Lower leg skin (tissue), 3 donors: ENCODE measurements around the gene TPM1.

Experiments used
- POLR2A ChIP-seq, 2 donors: fragments of 450-650 bp; IDR thresholded peaks; one replicate each; pipeline ENCODE4 v1.6.1; 2016 to 2017; ENCODE audit warnings: antibody characterized with exemption in 2 of 2, mild to moderate bottlenecking in 1 of 2, moderate library complexity in 1 of 2
- TF ChIP-seq, protein P1 (sequence below), 3 donors: fragments of 450-650 bp; IDR thresholded peaks; one replicate each; pipeline ENCODE4 v1.5.1; 2016; ENCODE audit warnings: antibody characterized with exemption in 3 of 3, mild to moderate bottlenecking in 3 of 3, moderate library complexity in 2 of 3

DNA sequence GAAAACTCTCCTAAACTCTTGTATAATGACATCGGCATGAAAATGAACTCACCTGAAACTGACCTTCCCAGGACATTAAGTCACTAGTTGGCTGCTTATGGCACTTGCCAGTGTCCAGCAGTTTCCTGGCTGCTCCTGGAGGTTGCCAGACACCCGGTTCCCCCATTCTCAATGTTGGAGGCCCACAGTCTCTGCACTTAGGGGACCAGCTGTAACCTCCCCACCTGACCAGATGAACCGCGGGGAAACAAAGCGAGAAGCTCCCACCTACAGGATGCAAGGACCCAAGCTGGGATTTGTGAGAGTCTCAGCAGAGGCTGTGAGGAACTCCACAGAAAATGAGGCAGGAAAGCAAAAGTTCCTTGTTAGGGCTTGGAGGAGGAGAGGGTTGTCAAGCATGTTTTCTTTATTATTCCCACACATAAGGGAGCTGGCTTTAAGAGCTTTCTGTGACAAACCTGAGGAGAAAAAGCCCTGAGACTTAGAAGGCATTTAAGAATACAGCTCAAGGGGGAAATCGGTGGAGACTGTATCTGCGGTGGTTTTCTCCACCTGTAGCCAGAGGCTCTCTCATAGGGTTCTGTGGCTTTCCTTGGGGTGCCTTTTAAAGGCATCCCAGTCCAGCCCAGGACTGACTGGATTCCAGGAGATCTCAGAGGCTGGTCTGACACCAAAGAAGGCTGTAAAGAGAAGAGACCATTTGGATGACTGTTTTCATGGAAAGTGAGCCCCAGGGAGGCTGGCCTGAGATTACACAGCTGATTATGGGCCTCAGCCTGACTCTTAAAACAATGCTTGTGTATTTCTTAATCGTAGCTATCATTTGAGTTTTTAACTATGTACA is 4.6 kb downstream of the TPM1 start:
- TF ChIP-seq, protein P1, sequence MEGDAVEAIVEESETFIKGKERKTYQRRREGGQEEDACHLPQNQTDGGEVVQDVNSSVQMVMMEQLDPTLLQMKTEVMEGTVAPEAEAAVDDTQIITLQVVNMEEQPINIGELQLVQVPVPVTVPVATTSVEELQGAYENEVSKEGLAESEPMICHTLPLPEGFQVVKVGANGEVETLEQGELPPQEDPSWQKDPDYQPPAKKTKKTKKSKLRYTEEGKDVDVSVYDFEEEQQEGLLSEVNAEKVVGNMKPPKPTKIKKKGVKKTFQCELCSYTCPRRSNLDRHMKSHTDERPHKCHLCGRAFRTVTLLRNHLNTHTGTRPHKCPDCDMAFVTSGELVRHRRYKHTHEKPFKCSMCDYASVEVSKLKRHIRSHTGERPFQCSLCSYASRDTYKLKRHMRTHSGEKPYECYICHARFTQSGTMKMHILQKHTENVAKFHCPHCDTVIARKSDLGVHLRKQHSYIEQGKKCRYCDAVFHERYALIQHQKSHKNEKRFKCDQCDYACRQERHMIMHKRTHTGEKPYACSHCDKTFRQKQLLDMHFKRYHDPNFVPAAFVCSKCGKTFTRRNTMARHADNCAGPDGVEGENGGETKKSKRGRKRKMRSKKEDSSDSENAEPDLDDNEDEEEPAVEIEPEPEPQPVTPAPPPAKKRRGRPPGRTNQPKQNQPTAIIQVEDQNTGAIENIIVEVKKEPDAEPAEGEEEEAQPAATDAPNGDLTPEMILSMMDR (IDR thresholded peaks at IDR 0.05) = no peak
- no peak for TF ChIP-seq POLR2A (IDR thresholded peaks at IDR 0.05)
